C4-2B (cell line): Measurements from ENCODE around the gene CDK11A.

Source experiments
- H3K27ac ChIP-seq: fragments of 450-650 bp; 2 replicates; pipeline ENCODE4 v1.5.1; 2017
- ZFX ChIP-seq: fragments of 450-650 bp; IDR thresholded peaks from 2 replicates; pipeline ENCODE4 v1.6.1; 2017
- TF ChIP-seq, protein P1 (sequence below): fragments of 450-650 bp; conservative IDR thresholded peaks from 2 replicates; pipeline ENCODE4 v1.5.1; 2017; ENCODE audit warnings: mild to moderate bottlenecking

Gene CDK11A

DNA sequence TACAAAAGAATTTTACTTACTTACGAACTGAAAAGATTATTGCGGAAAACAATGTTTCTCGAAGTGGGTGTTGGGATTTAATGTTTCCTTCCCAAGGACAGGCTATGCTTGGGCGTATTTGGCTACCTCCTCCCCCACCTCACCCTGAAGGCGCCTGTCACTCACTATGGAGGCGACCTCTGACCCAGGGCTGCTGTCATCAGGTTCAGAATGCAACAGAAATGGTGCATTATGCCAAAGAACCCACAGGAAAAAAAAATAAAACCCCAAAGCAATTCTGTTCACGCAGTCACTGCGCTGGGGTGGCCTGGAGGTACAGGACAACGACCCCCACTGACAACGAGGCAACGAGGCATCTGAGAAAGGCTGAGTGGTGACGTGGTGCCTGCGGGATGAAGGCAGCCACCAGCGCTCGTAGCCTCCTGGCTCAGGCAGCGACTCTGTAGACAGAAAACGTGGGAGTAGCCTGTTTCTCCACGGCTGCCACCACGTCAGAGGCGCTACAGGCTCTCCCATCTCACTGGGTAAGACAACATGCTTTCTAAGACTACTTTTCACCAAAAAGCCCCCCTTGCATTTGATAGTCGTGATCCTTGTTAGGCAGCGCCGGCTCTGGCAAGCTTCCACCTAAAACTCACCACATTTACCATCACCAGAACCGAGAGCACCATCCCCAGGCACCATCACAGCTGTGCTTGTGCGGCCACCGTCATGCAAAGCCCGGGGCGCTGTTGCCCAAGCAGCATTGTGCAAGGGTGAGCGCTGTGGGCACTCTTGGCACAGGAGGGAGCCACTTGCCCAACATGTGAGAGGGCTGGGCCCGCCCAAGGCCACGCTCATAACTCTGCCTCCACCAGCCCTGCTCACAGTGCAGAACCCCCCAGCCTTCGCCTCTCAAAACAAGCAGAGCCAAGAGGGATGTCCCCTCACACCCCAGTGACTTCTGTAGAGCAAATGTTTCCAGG is 39.8 kb upstream of the CDK11A start:
- no peak overlapping the region for H3K27ac ChIP-seq
- TF ChIP-seq, protein P1, sequence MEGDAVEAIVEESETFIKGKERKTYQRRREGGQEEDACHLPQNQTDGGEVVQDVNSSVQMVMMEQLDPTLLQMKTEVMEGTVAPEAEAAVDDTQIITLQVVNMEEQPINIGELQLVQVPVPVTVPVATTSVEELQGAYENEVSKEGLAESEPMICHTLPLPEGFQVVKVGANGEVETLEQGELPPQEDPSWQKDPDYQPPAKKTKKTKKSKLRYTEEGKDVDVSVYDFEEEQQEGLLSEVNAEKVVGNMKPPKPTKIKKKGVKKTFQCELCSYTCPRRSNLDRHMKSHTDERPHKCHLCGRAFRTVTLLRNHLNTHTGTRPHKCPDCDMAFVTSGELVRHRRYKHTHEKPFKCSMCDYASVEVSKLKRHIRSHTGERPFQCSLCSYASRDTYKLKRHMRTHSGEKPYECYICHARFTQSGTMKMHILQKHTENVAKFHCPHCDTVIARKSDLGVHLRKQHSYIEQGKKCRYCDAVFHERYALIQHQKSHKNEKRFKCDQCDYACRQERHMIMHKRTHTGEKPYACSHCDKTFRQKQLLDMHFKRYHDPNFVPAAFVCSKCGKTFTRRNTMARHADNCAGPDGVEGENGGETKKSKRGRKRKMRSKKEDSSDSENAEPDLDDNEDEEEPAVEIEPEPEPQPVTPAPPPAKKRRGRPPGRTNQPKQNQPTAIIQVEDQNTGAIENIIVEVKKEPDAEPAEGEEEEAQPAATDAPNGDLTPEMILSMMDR: no peak
- no peak for TF ChIP-seq ZFX

DNA sequence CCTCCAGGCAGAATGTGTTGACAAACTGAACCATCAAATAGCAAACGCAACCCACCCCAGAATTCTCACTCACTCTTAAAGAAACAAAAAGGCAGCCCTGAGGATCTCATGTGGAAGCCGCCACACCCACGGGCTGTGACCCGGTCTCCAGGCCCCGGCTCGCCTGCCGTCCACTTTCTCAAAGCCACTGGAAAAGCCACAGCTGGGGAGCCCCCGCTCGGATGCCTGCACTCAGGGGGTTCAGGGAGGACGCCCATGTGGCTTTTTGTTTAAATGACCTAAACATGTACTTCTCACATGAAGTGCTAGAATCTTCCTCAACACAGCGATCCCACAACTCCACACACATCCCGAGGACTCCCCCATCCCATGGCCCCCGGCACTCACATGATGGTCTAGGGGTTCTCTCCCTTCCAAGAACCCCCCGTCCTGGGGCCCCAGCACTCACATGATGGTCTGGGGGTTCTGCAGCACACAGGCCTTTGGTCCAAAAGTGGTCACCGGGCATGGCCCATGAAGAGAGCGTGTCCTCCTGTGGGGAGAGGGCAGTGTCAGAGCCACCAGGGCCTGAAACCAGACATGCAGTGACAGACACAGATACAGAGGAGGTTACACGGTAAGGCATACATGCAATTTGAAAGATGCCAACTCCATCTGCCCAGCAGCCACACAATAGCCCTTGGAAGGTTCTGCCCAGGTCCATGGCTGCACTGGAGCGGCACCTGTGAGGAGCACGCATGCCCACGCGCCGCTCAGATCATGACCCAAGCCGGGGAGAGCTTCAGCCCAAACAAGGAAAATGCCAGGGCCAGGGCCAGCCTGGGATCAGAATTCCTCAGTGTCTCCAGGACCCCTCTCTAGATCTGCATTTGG is 37.6 kb upstream of the CDK11A start:
- TF ChIP-seq ZFX: no peak
- TF ChIP-seq, protein P1: no peak
- H3K27ac ChIP-seq: no peak overlapping the region

DNA sequence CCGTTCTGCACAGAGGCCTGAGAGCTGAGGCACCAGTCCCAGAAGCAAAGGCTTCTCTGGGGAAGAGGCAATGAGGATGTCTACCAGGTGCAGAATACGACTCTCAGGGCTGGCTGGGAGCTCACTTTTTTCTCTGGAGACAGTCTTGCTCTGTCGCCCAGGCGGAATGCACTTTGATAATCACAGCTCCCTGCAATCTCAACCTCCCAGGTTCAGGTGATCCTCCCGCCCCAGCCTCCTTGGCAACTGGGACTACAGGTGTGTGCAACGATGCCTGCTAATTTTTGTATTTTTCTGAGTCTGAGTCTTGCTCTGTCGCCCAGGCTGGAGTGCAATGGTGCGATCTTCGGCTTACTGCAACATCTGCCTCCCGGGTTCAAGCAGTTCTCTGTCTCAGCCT is 36.6 kb upstream of the CDK11A start:
- no peak for TF ChIP-seq ZFX
- TF ChIP-seq, protein P1: no peak
- peak overlapping the region; percentile 96 for H3K27ac ChIP-seq

DNA sequence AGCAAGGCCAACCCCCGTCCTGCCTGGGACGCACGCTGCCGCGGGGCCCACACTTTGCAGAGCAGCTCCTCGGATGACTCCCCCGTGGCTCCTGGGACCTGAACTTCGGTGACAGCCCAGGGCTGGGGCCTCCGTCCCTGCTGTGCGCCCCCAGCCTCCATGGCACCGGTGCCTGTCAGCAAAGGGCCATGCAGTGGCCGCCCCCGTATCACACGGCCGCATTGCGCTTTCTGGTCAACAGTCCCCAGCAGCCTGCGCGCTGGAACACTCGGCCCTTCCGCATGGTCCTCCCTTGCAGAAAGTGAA is 36.1 kb upstream of the CDK11A start:
- H3K27ac ChIP-seq: peak overlapping the region; percentile 96
- TF ChIP-seq, protein P1: no peak
- no peak for TF ChIP-seq ZFX

DNA sequence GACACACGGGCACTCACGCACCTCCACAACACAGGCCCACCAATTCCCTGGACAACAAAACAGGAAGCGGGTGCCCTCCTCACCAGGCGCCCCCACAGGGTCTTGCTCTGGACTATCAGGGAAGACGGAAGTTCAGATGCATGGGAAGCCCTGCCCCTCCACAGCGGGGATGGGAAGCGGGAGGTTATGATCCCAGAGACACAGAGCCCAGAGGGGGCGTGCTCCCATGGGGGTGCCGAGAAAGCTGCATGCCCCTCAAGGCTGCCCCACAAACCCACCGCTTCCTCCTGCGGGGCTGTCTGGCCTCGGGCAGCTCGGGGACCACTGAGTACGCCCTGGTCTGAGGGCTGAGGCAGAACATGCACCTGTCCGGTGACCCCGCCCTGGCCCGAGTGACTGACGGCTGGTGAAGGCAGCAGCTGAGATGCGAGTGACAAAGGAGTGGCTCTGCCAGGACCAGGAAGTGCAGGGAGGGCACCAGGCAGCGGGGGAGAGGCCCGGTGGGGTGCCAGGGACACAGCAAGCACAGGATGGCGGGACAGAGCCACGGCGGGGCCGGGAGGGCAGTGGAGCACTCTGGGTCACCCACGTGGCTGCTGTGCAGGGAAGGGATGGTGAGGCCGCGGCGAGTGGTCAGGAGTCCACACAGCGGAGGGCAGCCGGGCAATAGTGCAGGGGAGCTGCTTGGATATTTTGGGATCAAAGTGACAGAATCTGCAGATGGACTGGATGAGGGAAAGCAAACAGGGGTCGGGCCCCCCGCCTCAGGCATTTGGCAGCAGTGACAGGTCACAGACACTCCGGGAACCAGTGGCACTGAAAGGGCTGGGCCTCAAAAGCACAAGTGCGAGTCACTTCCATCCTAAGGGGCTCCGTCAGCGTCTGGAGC is 35.5 kb upstream of the CDK11A start:
- no peak for TF ChIP-seq ZFX
- TF ChIP-seq, protein P1: no peak

DNA sequence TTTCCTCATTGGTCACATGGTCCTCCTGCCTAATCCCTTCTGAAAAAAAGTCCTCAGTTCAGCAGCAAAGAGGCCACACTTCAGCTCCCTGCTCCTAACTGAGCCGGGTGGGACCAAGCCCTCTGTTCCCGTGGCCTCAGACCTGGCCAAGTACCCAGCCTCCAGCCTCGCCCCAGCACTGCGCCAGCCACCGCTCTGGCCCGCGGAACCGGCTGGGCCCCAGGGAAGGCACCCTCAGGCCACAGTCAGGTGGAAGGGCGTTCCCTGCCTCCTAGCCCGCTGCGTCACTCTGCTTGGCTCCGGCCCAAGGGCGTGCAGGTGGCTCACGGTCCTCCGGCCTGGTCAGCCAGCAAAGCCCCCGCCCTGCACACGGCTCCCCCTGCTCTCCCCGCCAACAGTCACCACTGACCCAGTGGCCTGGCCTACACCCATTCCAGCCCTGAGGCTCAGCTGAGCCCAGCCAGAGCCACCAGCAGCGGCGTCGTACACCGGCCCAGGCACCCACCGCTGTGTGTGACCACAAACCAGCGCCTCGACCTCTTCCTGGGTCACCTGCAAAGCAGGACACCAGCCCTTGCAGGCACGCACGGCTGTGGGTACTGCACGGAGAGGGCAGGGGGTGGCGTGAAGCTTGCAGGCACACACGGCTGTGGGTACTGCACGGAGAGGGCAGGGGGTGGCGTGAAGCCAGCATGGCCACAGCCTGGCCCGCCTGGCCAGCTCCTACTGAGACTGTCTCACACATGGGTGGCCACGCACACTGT is 34.7 kb upstream of the CDK11A start:
- TF ChIP-seq ZFX: peak; percentile 55; the same call in 1 of the 2 replicates
- TF ChIP-seq, protein P1: no peak
- H3K27ac ChIP-seq: peak overlapping the region; percentile 96

More for the DNA sequence above, 35.5 kb upstream of the CDK11A start:
- H3K27ac ChIP-seq: peak overlapping the region; percentile 96
